Ovary (tissue), 9 donors: ENCODE data around the gene FARS2. TPM values are rescaled to one million over a fixed set of nuclear protein-coding genes. Genes with fewer than 3 reads are reported as not detected.

Experiments
- DNase-seq, 5 donors: peaks; one replicate each; pipeline ENCODE4 v3.0.0-alpha.2; 2019 to 2020
- H3K27ac ChIP-seq, 2 donors: fragments of 200-600 bp; one replicate each; pipeline versions ENCODE4 v1.5.1 to v1.8.0; 2019 to 2022
- H3K27me3 ChIP-seq: fragments of 200-600 bp; one replicate; pipeline ENCODE4 v1.8.0; 2022
- H3K36me3 ChIP-seq: fragments of 200-600 bp; sonication (generic); one replicate; pipeline ENCODE4 v1.5.1; 2019
- H3K4me1 ChIP-seq: one replicate; pipeline ENCODE4 v1.8.1; 2013; ENCODE audit warnings: mild to moderate bottlenecking, moderate library complexity; ENCODE audit not compliant: insufficient read depth
- H3K4me3 ChIP-seq: fragments of 200-600 bp; sonication (generic); one replicate; pipeline ENCODE4 v1.5.1; 2017
- H3K9me3 ChIP-seq, 2 donors: fragments of 200-600 bp in 1 of 2; sonication (generic) in 1 of 2; one replicate each; pipeline versions ENCODE4 v1.5.1 to v1.8.1; 2013 to 2019; ENCODE audit warnings: mild to moderate bottlenecking in 1 of 2, moderate library complexity in 1 of 2
- EP300 ChIP-seq: sonication (generic); formaldehyde crosslinking; IDR thresholded peaks from one replicate; pipeline ENCODE4 v1.6.1; 2017; ENCODE audit warnings: antibody characterized with exemption
- POLR2A ChIP-seq: fragments of 450-650 bp; IDR thresholded peaks from one replicate; pipeline ENCODE4 v1.6.1; 2017; ENCODE audit warnings: antibody characterized with exemption, mild to moderate bottlenecking, moderate library complexity
- WGBS, 3 donors: extraction: QIAGEN DNeasy Blood & Tissue Kit in 1 of 3; methylation state at CpG; one replicate each; pipeline versions ENCODE4 v1.1.5 to v1.1.7; 2013 to 2017; 5-methylcytosine and 5-hydroxymethylcytosine counted together
- intact Hi-C, 4 donors: fragments of 100-400 bp; cut with DNase I; formaldehyde crosslinking; loops; one replicate each; pipeline versions ENCODE4 v1.11.0 to v1.15.1; 2022 to 2023
- polyA plus RNA-seq, 2 donors: library from polyadenylated mRNA; stranded (reverse); fragments of 200-250 nt in 1 of 2; fragments of 350-450 nt in 1 of 2; fragmentation: Illumina TruSeq in 1 of 2; extraction: RNeasy Lipid Tissue Mini Kit (QIAGEN cat#74804) in 1 of 2; gene quantifications; one replicate each; pipeline ENCODE4 v1.2.3, GENCODE V29; 2013 to 2014
- total RNA-seq, 7 donors: library from RNA; depleted of rRNA in 2 of 7; stranded (reverse); fragments of >200 nt in 2 of 7; fragmentation: NEBNext Ultra II Directional in 3 of 7; extraction: Animal tissue kit (Norgen Biotek cat#: 25700) in 3 of 7; gene quantifications; one replicate each; pipeline versions ENCODE4 v1.1.0 to v1.2.4, GENCODE V29; 2016 to 2023
- TF ChIP-seq, protein P1 (sequence below), 3 donors: fragments of 450-650 bp in 2 of 3; fragments of 200-600 bp in 1 of 3; IDR thresholded peaks; one replicate each; pipeline versions ENCODE4 v1.5.1 to v1.8.0; 2016 to 2022; ENCODE audit warnings: antibody characterized with exemption in 3 of 3, mild to moderate bottlenecking in 1 of 3
- donor health status: DM: no; HTN: no; CAD: no; lungs with moderate emphysema.
- donor health status: DM: no; HTN: no; CAD: no.
- donor health status: Bipolar disorder and iron deficiency.
- donor health status: DM: yes; HTN: yes; CAD: no.
- donor health status: DM: no; HTN: no; CAD: no.
- donor health status: DM: yes; HTN: yes; CAD: no.

Gene FARS2
- total and polyA plus RNA-seq, 9 donors, result 9.2 to 17.5 (median 11.0) TPM

- no peak for DNase-seq
- 98 to 100% (median 100%) methylated on average over 1 of the region's 1 CpG for WGBS, 3 donors
- TF ChIP-seq, protein P1, sequence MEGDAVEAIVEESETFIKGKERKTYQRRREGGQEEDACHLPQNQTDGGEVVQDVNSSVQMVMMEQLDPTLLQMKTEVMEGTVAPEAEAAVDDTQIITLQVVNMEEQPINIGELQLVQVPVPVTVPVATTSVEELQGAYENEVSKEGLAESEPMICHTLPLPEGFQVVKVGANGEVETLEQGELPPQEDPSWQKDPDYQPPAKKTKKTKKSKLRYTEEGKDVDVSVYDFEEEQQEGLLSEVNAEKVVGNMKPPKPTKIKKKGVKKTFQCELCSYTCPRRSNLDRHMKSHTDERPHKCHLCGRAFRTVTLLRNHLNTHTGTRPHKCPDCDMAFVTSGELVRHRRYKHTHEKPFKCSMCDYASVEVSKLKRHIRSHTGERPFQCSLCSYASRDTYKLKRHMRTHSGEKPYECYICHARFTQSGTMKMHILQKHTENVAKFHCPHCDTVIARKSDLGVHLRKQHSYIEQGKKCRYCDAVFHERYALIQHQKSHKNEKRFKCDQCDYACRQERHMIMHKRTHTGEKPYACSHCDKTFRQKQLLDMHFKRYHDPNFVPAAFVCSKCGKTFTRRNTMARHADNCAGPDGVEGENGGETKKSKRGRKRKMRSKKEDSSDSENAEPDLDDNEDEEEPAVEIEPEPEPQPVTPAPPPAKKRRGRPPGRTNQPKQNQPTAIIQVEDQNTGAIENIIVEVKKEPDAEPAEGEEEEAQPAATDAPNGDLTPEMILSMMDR (IDR thresholded peaks at IDR 0.05), result no peak
- TF ChIP-seq EP300 (no peak), POLR2A (no peak)
These were observed 268.4 kb downstream of the FARS2 start for GRCh38 chr6:5529733-5530132.

GRCh38 chr6:5531161-5531560 is 269.8 kb downstream of the FARS2 start:
- Histone ChIP-seq H3K9me3 (no peaks in the 10 kb centered on the region), H3K36me3 (no peaks in the 10 kb centered on the region), H3K27ac (no peak overlapping the region), H3K4me1 (no peaks in the 10 kb centered on the region), H3K27me3 (no peaks in the 10 kb centered on the region), H3K4me3 (no peak overlapping the region)
- TF ChIP-seq POLR2A, result no peak
- no peak for TF ChIP-seq EP300
- TF ChIP-seq, protein P1 (IDR thresholded peaks at IDR 0.05), result no peak
- intact Hi-C loops, result no loop called here
- no peak for DNase-seq
- 90 to 93% (median 93%) methylated on average over 4 of the region's 4 CpGs for WGBS, 3 donors

More at GRCh38 chr6:5529733-5530132, 268.4 kb downstream of the FARS2 start:
- H3K27ac ChIP-seq, result no peak overlapping the region
- intact Hi-C loops, result no loop called here
- H3K4me1 ChIP-seq, result no peaks in the 10 kb centered on the region
- H3K36me3 ChIP-seq, result no peaks in the 10 kb centered on the region
- H3K27me3 ChIP-seq, result no peaks in the 10 kb centered on the region
- H3K4me3 ChIP-seq, result no peak overlapping the region
- no peaks in the 10 kb centered on the region for H3K9me3 ChIP-seq

- no peaks in the 10 kb centered on the region for H3K9me3 ChIP-seq
- H3K27ac ChIP-seq, result no peak overlapping the region
- no peaks in the 10 kb centered on the region for H3K4me1 ChIP-seq
- no peak for DNase-seq
- H3K36me3 ChIP-seq, result no peaks in the 10 kb centered on the region
- no peak overlapping the region for H3K4me3 ChIP-seq
- WGBS, 3 donors, result 89 to 92% (median 91%) methylated on average over 6 of the region's 6 CpGs
- no peak for TF ChIP-seq EP300
- no peak for TF ChIP-seq POLR2A
- TF ChIP-seq, protein P1 (IDR thresholded peaks at IDR 0.05), result no peak
- intact Hi-C loops, result no loop called here
- no peaks in the 10 kb centered on the region for H3K27me3 ChIP-seq
These were observed 270.6 kb downstream of the FARS2 start for GRCh38 chr6:5531853-5532375.

DNA sequence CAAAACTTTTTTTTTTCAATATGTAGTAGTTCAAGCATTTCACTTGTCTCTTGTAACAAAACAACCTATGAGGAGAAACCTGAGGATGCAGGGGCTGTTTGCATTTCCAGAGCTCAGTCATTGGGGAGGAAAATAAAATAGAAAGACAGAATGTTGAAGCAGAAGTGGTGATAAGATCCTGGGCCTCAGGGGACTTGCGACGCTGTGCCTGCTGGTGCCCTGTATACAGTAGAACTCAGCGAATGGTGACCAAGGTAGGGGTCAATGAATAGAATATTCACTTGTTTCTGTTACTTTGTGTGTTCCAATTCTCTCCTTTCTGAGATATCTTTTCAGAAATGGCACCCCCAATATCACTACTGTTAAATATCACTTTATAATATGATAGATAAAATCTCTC is 271.6 kb downstream of the FARS2 start:
- Histone ChIP-seq H3K9me3 (no peaks in the 10 kb centered on the region), H3K36me3 (no peaks in the 10 kb centered on the region), H3K4me3 (no peak overlapping the region), H3K4me1 (no peaks in the 10 kb centered on the region), H3K27ac (no peak overlapping the region), H3K27me3 (no peaks in the 10 kb centered on the region)
- TF ChIP-seq POLR2A (no peak), EP300 (no peak)
- TF ChIP-seq, protein P1 (IDR thresholded peaks at IDR 0.05), result no peak
- intact Hi-C loops, result no loop called here
- 93 to 95% (median 93%) methylated on average over 3 of the region's 3 CpGs for WGBS, 3 donors
- DNase-seq, result no peak
